Measurements from ENCODE around the gene CFHR5.
"Not testable (repeated sequence)": the region's sequence is repeated elsewhere in the genome, so short reads cannot be mapped to it uniquely, and the experiment has no call there.

The CFHR5 gene

GRCh38 chr1:196980859-196981258, 3.5 kb downstream of the CFHR5 start:
- ATAC-seq, result no peak
- TF ChIP-seq ZNF70 (CRISPR knock-in tag; IDR thresholded peaks at IDR 0.05) (no peak), TSHZ2 (CRISPR knock-in tag; IDR thresholded peaks at IDR 0.05) (no peak), ZNF8 (CRISPR knock-in tag; IDR thresholded peaks at IDR 0.05) (no peak), PATZ1 (CRISPR knock-in tag; IDR thresholded peaks at IDR 0.05; ENCODE audit: borderline replicate concordance) (no peak), CSDC2 (CRISPR knock-in tag; IDR thresholded peaks at IDR 0.05) (no peak), CREB5 (CRISPR knock-in tag; IDR thresholded peaks at IDR 0.05; ENCODE audit: low read depth) (no peak), ZFP30 (CRISPR knock-in tag; IDR thresholded peaks at IDR 0.05) (no peak), ZFP3 (CRISPR knock-in tag; IDR thresholded peaks at IDR 0.05) (no peak), OSR1 (CRISPR knock-in tag; IDR thresholded peaks at IDR 0.05) (no peak), CSRNP3 (CRISPR knock-in tag; IDR thresholded peaks at IDR 0.05) (no peak), ESRRG (CRISPR knock-in tag; IDR thresholded peaks at IDR 0.05) (no peak)

GRCh38 chr1:196982247-196982646, 4.9 kb downstream of the CFHR5 start:
- ATAC-seq, result not testable (repeated sequence)

GRCh38 chr1:196991919-196992651, 14.7 kb downstream of the CFHR5 start:
- ATAC-seq, result peak; percentile 88

- TF ChIP-seq TSHZ2 (CRISPR knock-in tag; IDR thresholded peaks at IDR 0.05) (no peak), OSR1 (CRISPR knock-in tag; IDR thresholded peaks at IDR 0.05) (no peak), SNAI2 (CRISPR knock-in tag; IDR thresholded peaks at IDR 0.05) (no peak), TOX (CRISPR knock-in tag; IDR thresholded peaks at IDR 0.05; ENCODE audit: borderline replicate concordance) (no peak), ZNF8 (CRISPR knock-in tag; IDR thresholded peaks at IDR 0.05) (no peak), PPARA (CRISPR knock-in tag; IDR thresholded peaks at IDR 0.05; ENCODE audit: borderline replicate concordance) (no peak), BACH2 (CRISPR knock-in tag; IDR thresholded peaks at IDR 0.05; ENCODE audit: borderline replicate concordance) (no peak), ZFP30 (CRISPR knock-in tag; IDR thresholded peaks at IDR 0.05) (no peak), ISL1 (CRISPR knock-in tag; IDR thresholded peaks at IDR 0.05) (no peak), RARB (CRISPR knock-in tag; IDR thresholded peaks at IDR 0.05) (no peak), TCF4 (CRISPR knock-in tag; IDR thresholded peaks at IDR 0.05; ENCODE audit: borderline replicate concordance) (no peak), PATZ1 (CRISPR knock-in tag; IDR thresholded peaks at IDR 0.05; ENCODE audit: borderline replicate concordance) (no peak), ESRRG (CRISPR knock-in tag; IDR thresholded peaks at IDR 0.05) (no peak), ARNTL (CRISPR knock-in tag; IDR thresholded peaks at IDR 0.05; ENCODE audit: borderline replicate concordance, low read depth) (no peak), CSRNP3 (CRISPR knock-in tag; IDR thresholded peaks at IDR 0.05) (no peak), ZC3H10 (CRISPR knock-in tag; IDR thresholded peaks at IDR 0.05) (no peak), ZNF565 (CRISPR knock-in tag; conservative IDR thresholded peaks at IDR 0.05; ENCODE audit: low read depth) (no peak), ZNF70 (CRISPR knock-in tag; IDR thresholded peaks at IDR 0.05) (no peak)
- no peak for ATAC-seq
Observed at GRCh38 chr1:196993916-196994315, 16.6 kb downstream of the CFHR5 start.
